ENCODE results near the gene SYVN1. TPM values are rescaled to one million over a fixed set of nuclear protein-coding genes. Genes with fewer than 3 reads are reported as not detected.

The SYVN1 gene
- total RNA-seq, 2 experiments from 2014 or later, result 89.1 to 96.8 TPM

DNA sequence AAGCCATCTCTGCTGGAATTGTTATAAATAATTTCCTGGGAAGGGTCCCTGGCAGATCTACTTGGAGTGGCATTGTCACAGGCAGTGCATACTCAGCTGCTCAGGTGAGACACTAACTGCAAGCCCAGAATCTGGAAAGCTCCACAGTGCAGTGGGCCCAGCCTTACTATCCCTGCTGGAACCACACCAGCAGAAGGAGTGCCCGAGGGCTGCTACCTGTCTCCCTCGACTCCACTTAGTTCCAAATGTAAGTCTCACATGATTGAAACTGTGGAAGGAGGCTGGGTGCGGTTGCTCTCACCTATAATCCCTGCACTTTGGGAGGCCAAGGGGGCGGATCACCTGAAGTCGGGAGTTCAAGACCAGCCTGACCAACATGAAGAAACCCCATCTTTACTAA is 14.3 kb upstream of the SYVN1 start:
- H3K27ac ChIP-seq (ENCODE audit: low read depth in 1 of 2, low read length in 2 of 2), result no peak overlapping the region
- no peaks in the 10 kb centered on the region for H3K4me1 Mint-ChIP-seq (ENCODE audit: low read depth)
- no peak for TF ChIP-seq CTCF (IDR thresholded peaks at IDR 0.05)
- H3K9me3 Mint-ChIP-seq, result no peaks in the 10 kb centered on the region
- no peaks in the 10 kb centered on the region for H3K27me3 ChIP-seq (ENCODE audit: control insufficient read depth in 1 of 2, insufficient read depth in 2 of 2, low read length in 2 of 2)
- no peak overlapping the region for H3K27ac Mint-ChIP-seq
- H3K27me3 Mint-ChIP-seq, result no peaks in the 10 kb centered on the region
- H3K4me3 ChIP-seq (ENCODE audit: low read length), result no peak overlapping the region
- H3K36me3 ChIP-seq (ENCODE audit: insufficient read depth, low read length), result no peaks in the 10 kb centered on the region
- ChIA-PET POLR2A (interaction anchor here (2.0 kb wide), 1 partner anchor 14 kb away, joined by 9 read pairs; the partner anchor contains the start of gene SYVN1), CTCF (no interaction called here)
- no peaks in the 10 kb centered on the region for H3K4me1 ChIP-seq (ENCODE audit: insufficient read depth, low read length)
- no peak overlapping the region for H3K4me3 Mint-ChIP-seq
- ATAC-seq (ENCODE audit: poor library complexity), result no peak
- H3K9me3 ChIP-seq (ENCODE audit: control insufficient read depth in 1 of 2, insufficient read depth in 1 of 2, low read length in 2 of 2), result no peaks in the 10 kb centered on the region
- H3K36me3 Mint-ChIP-seq (ENCODE audit: low read depth), result no peaks in the 10 kb centered on the region
- no peak for DNase-seq
- intact Hi-C loops (cut with DNase I, micrococcal nuclease), result no loop called here

DNA sequence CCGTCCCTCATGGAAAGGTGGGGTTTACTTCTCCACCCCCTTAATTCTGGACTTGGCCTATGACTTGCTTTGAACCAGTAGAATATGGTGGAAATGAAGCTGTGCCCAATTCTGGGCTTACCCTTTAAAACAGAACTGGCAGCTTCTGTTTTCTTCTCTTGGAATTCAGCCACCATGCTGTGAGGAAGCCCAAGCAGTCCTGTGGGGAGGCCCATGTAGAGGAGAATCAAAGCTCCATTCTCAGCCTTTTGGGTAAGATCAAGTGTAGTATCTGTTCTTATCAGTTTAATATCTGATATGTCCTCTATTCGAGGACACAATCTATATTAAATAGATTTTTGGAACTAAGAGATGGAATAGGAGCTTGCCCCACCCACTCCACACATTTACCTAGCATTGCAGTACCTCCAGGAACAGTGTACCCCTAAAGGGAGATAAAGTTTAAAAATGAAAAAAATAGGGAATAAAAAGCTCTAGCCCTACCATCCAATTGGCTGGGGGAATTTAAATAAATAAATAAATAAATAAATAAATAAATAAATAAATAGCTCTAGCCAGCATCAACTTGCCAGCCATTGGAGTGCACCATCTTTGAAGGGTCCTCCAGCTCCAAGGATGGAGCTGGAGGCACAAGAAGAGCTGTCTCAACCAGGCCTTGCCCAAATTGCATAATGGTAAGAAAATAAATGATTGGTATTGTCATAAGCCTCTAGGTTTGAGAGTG is 13.2 kb upstream of the SYVN1 start:
- intact Hi-C loops (cut with DNase I, micrococcal nuclease), result no loop called here
- Mint-ChIP-seq H3K4me1 (ENCODE audit: low read depth) (no peaks in the 10 kb centered on the region), H3K27me3 (no peaks in the 10 kb centered on the region), H3K4me3 (no peak overlapping the region), H3K36me3 (ENCODE audit: low read depth) (no peaks in the 10 kb centered on the region), H3K9me3 (no peaks in the 10 kb centered on the region), H3K27ac (no peak overlapping the region)
- ChIA-PET CTCF (no interaction called here), POLR2A (interaction anchor here (0.5 to 2.0 kb wide), 2 partner anchors 13 to 1295 kb away, joined by 3 to 9 read pairs; partner anchors contain the start of gene SYVN1)
- Histone ChIP-seq H3K27me3 (ENCODE audit: control insufficient read depth in 1 of 2, insufficient read depth in 2 of 2, low read length in 2 of 2) (no peaks in the 10 kb centered on the region), H3K27ac (ENCODE audit: low read depth in 1 of 2, low read length in 2 of 2) (no peak overlapping the region), H3K9me3 (ENCODE audit: control insufficient read depth in 1 of 2, insufficient read depth in 1 of 2, low read length in 2 of 2) (no peaks in the 10 kb centered on the region), H3K4me3 (ENCODE audit: low read length) (no peak overlapping the region), H3K4me1 (ENCODE audit: insufficient read depth, low read length) (no peaks in the 10 kb centered on the region), H3K36me3 (ENCODE audit: insufficient read depth, low read length) (no peaks in the 10 kb centered on the region)
- TF ChIP-seq CTCF (IDR thresholded peaks at IDR 0.05), result no peak
- no peak for ATAC-seq (ENCODE audit: poor library complexity)
- DNase-seq, result no peak

- Histone ChIP-seq H3K9me3 (ENCODE audit: control insufficient read depth in 1 of 2, insufficient read depth in 1 of 2, low read length in 2 of 2) (no peaks in the 10 kb centered on the region), H3K4me3 (ENCODE audit: low read length) (no peak overlapping the region), H3K27me3 (ENCODE audit: control insufficient read depth in 1 of 2, insufficient read depth in 2 of 2, low read length in 2 of 2) (no peaks in the 10 kb centered on the region), H3K27ac (ENCODE audit: low read depth in 1 of 2, low read length in 2 of 2) (no peak overlapping the region), H3K4me1 (ENCODE audit: insufficient read depth, low read length) (no peaks in the 10 kb centered on the region), H3K36me3 (ENCODE audit: insufficient read depth, low read length) (no peaks in the 10 kb centered on the region)
- no peak for ATAC-seq (ENCODE audit: poor library complexity)
- no peaks in the 10 kb centered on the region for H3K9me3 Mint-ChIP-seq
- ChIA-PET POLR2A (no interaction called here), CTCF (interaction anchor here (1.2 kb wide), 1 partner anchor 32 kb away, joined by 4 read pairs; no protein-coding TSS in a partner anchor)
- no peak for DNase-seq
- H3K27ac Mint-ChIP-seq, result no peak overlapping the region
- TF ChIP-seq CTCF (IDR thresholded peaks at IDR 0.05), result no peak
- intact Hi-C loops (cut with DNase I, micrococcal nuclease), result no loop called here
- H3K4me1 Mint-ChIP-seq (ENCODE audit: low read depth), result no peaks in the 10 kb centered on the region
- no peaks in the 10 kb centered on the region for H3K36me3 Mint-ChIP-seq (ENCODE audit: low read depth)
- no peaks in the 10 kb centered on the region for H3K27me3 Mint-ChIP-seq
- H3K4me3 Mint-ChIP-seq, result no peak overlapping the region
These were observed 7.7 kb upstream of the SYVN1 start for GRCh38 chr11:65141896-65142494.

Measured in CD4-positive, alpha-beta T cell (primary cell).